Lower leg skin (tissue), 3 donors: ENCODE results near the gene ADD2.

Experiments
- CTCF ChIP-seq, 3 donors: fragments of 450-650 bp; IDR thresholded peaks; one replicate each; pipeline ENCODE4 v1.5.1; 2016; ENCODE audit warnings: antibody characterized with exemption in 3 of 3, mild to moderate bottlenecking in 3 of 3, moderate library complexity in 2 of 3
- POLR2A ChIP-seq, 2 donors: fragments of 450-650 bp; IDR thresholded peaks; one replicate each; pipeline ENCODE4 v1.6.1; 2016 to 2017; ENCODE audit warnings: antibody characterized with exemption in 2 of 2, mild to moderate bottlenecking in 1 of 2, moderate library complexity in 1 of 2

- TF ChIP-seq POLR2A (IDR thresholded peaks at IDR 0.05) (no peak), CTCF (IDR thresholded peaks at IDR 0.05) (no peak)
These were observed 151.8 kb downstream of the ADD2 start for GRCh38 chr2:70616168-70616694.
